GM21390 (cell line): ENCODE measurements around the gene PNPLA6.
"Not testable (repeated sequence)": the region's sequence is repeated elsewhere in the genome, so short reads cannot be mapped to it uniquely, and the experiment has no call there.

ENCODE experiments used
- ATAC-seq: cut with Tn5 transposase; IDR thresholded peaks from one replicate; pipeline ENCODE4 v1.9.1; 2021; ENCODE audit not compliant: unreplicated experiment

Gene PNPLA6

DNA sequence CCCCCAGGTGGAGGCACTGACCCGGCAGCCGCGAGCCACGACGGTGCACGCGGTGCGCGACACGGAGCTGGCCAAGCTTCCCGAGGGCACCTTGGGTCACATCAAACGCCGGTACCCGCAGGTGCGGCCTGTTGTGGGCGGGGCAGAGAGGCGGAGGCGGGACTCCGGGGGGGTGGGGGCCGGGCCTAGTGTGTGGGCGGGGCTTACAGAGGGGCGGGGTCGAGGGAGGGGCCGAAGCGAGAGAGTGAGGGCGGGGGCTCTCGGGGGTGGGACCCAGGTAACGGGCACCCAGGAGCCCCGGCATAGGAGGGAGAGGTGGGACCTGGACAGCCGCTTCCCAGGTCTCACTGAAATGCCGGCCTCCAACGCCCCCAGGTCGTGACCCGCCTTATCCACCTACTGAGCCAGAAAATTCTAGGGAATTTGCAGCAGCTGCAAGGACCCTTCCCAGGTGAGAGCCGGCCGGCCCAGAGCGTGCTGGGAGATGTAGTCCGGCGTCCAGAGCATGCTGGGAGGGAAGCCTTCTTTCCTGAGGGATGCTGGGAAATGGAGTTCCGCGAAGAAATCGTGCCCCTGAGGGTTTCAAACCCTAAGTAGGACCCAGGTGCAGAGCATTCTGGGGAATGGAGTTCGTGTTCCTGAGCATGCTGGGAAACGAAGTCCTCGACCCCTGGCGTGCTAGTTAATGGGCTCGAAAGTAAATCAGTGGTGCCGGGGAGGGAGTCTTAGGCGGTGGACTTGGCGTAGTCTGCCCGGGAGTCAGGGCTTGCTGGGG is 15.7 kb downstream of the PNPLA6 start:
- no peak for ATAC-seq

DNA sequence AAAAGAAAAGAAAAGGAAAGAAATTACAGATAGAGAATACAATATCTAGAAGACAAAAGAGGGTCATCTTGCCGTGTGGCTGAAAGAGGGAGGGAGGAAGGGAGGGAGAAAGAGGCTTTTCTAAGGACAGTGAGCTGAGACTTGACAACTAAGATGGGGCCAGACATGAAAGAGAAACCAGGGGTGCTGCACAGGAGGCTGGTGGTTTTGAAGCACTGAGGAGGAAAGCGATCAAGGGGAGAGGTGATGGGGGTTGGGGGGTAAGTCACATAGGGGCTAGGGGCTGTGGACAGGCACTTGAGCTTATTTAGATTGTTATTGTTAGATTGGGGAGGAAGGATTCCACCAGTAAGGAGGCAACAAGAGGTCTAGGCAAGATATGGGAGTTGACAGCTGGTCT is 17.3 kb downstream of the PNPLA6 start:
- no peak for ATAC-seq

DNA sequence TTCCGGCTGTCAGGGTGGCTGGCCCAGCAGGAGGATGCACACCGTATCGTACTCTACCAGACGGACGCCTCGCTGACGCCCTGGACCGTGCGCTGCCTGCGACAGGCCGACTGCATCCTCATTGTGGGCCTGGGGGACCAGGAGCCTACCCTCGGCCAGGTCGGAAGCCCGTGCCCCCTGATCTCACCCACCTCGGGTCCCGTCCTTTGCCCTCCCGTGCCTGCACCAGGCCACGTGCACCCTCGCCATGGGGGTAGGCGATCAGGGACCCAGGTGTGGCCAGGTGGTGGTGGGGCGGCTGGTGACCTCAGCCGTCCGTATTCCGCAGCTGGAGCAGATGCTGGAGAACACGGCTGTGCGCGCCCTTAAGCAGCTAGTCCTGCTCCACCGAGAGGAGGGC is 19.0 kb downstream of the PNPLA6 start:
- no peak for ATAC-seq

DNA sequence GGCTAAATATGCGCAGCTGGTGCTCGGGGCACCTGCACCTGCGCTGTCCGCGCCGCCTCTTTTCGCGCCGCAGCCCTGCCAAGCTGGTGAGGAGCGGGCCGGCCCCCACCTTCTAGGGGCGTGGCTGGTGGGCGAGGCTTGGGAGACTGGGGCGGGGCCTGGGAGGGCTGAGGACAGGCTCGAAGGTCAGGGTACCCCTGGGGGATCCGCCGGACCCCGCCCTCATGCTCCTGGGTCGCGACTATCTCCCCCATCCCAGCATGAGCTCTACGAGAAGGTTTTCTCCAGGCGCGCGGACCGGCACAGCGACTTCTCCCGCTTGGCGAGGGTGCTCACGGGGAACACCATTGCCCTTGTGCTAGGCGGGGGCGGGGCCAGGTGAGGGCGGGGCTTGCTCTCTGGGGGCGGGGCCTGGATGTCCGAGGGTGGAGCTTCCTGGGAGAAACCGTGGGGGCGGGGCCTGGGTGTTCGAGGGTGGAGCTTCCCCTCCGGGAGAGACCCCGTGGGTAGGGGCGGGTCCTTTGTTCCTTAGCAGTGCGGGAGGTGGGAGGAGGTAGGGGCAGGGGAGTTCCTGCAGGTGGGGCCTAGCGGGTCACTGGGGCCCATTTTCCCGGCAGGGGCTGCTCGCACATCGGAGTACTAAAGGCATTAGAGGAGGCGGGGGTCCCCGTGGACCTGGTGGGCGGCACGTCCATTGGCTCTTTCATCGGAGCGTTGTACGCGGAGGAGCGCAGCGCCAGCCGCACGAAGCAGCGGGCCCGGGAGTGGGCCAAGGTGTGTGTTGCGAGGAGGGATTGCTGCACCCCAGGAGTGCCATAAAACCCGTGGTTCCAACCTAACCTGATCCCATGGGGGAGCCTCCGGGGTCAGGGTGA is 19.7 kb downstream of the PNPLA6 start:
- ATAC-seq, result no peak

DNA sequence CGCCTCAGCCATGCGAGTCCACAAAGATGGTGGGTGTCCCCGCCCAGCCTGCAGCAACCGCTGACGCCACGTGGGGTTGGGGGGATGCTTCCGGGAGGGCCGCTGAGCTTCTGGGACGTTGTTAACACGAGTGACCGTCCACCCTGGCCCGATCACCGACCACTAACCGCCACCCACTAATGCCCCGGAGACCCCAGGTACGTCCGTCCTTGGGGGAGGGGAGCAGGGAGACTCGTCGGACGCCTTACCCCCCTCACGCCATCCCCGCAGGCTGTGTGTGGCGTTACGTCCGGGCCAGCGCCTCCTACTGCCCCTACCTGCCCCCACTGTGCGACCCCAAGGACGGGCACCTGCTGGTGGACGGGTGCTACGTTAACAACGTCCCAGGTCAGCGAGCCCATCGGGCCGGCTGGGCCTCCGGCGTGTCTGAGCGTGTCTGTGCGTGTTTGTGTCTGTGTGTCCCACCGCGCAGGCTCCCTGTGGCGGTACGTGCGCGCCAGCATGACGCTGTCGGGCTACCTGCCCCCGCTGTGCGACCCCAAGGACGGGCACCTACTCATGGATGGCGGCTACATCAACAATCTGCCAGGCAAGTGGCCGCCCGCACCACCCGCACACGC is 21.3 kb downstream of the PNPLA6 start:
- no peak for ATAC-seq

DNA sequence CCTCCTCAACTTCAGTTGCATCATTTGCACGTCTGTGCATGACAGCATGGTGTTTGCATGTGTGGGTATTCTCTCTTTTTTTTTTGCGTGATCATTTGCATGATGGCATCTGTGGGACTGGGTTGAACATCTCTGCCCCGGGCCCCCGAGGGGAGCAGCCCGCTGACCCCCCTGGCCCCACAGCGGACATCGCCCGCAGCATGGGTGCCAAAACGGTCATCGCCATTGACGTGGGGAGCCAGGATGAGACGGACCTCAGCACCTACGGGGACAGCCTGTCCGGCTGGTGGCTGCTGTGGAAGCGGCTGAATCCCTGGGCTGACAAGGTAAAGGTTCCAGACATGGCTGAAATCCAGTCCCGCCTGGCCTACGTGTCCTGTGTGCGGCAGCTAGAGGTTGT is 23.1 kb downstream of the PNPLA6 start:
- no peak for ATAC-seq

DNA sequence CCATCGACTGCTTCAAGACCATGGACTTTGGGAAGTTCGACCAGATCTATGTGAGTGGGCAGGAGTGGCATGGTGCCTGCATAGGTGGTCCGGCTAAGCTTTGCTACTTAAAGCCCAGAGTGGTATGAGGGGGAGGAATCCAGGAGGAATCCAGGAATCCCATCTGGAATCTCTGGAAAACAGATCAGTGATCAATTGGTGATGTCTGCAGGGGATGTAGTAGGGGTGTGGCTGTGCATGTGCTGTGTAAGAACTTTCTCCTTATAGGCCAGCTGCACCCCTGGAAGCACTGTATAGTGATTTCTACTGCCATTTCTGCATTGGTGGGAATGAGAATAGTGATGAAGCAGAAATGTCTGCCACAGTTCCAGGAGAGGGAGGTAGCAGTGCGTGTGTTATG is 23.6 kb downstream of the PNPLA6 start:
- no peak for ATAC-seq

DNA sequence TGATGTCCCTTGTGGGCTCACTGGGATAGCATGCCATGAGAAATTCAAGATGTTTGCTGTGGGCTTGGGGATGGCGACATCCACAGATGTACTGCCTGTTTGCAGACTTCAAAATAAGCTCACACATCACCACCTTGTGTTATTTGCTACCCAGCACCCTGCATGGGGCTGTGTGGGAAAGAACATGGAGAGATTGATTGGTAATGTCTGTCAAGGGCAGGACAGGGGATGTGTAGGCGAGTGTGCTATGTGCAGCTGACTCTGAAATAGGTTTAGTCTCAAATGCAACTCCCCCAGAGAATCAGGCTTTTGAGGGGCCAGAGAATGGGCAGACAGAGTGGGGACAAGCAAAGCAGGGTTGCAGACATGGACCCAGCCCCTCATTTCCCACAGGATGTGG is 24.7 kb downstream of the PNPLA6 start:
- no peak for ATAC-seq

DNA sequence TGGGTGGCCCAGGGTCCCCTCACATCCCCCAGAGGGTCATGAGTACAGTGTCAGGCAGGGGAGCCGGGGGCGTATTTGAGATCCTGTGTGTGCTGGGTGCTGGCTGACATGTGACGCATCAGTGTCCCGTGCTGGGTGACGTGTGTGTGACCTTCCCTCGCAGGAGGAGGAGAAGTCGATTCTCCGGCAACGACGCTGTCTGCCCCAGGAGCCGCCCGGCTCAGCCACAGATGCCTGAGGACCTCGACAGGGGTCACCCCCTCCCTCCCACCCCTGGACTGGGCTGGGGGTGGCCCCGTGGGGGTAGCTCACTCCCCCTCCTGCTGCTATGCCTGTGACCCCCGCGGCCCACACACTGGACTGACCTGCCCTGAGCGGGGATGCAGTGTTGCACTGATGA is 25.8 kb downstream of the PNPLA6 start:
- no peak for ATAC-seq

DNA sequence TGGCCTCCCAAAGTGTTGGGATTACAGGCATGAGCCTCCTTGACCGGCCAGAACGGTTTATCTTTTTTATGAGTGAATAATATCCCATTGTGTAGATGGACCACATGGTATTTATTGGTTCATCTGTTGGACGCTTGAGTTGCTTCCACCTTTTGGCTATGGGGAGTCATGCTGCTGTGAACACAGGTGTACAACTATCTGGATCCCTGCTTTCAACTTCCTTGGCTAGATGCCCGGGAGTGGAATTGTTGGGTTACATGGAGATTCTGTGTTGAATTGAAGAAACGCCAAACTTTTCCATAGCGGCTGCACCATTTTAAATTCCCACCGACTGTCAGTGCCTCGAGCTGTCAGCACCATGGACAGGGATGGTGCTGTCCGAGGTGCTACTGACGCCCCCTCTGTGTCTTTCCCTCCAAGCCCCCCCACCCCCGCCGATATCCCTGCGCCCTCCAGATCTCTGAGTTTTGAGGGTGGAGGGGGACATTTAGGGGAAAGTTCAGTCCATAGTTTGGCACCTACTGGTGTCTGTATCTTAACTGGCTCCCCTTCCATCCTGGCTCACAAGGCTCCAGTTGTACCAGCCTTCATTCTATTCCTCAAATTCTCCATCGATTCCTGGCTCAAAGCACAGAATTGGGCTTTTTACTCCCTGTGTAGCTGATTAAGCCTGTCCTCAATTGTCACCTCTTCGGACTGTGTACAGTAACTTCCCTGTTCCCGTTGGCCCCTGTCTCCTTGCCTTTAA is 27.3 kb downstream of the PNPLA6 start:
- ATAC-seq, result no peak

DNA sequence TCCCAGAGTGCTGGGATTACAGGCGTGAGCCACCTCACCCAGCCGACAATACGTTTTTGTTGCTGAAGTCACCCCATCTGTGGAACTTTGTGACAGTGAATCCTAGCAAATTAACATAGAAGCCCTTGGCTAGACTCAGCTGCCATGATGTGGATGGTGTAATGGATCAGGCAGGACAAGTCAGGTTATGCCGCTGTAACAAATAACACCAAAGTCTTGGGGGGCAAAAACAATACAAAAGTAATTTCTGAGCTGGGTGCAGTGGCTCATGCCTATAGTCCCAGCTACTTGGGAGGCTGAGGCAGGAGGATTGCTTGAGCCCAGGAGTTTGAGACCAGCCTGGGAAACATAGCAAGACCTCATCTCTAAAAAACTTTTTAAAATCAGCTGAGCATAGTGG is 29.3 kb downstream of the PNPLA6 start:
- ATAC-seq, result no peak

DNA sequence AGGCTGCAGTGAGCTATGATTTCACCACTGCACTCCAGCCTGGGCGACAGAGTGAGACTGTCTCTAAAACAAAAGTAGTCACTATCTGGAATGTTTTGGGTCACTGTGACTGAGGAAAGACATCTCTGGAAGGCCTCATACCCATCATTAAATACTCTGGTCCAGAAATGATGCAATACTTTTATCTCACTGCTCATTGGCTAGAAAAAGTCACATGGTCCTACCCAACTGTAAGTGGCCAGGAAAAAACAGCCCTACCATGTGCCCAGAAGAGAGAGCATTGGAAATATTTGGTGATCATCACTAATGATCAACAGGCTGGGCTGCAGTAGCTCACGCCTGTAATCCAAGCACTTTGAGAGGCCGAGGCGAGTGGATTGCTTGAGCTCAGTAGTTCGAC is 29.8 kb downstream of the PNPLA6 start:
- no peak for ATAC-seq

DNA sequence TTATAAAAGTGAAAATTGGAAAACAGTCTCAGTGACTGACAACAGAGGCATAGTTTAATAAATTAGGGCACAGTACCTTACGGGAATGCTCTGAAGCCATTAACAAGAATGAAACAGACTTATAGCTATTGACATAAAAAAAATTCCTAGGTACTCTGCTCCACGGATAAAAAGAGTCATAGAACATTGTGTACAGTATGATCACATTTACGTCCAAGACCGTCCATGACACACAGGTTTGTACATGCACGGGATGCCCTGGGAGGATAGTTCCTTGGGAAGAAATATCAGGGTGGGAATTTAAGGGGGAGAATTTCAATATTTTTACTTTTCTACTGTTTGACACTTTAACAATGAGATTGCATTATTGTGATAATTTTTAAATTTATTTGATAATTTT is 35.2 kb downstream of the PNPLA6 start:
- ATAC-seq, result no peak

DNA sequence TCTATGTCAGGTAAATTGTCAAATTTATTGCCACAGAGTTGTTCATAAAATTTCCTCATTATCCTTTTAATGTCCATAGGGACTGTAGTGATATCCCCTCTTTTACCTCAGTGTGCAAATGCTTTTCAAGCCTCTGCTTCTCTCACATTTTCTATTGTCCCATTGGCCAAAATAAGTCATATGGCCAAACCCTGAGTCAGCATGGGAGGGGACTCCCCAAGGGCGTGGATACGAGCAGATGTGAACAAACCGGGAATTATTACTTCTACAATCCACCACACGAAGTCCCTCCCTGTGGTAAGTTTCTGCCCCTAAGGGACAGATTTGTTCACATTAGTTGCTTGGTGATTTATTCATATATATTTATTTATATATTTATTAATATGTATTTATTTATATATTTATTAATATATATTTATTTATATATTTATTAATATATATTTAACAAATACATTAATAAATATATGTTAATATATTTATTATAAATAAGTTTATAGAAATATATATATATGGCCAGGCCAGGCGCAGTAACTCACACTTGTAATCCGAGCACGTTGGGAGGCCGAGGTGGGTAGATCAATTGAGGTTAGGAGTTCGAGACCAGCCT is 40.0 kb downstream of the PNPLA6 start:
- ATAC-seq, result no peak

DNA sequence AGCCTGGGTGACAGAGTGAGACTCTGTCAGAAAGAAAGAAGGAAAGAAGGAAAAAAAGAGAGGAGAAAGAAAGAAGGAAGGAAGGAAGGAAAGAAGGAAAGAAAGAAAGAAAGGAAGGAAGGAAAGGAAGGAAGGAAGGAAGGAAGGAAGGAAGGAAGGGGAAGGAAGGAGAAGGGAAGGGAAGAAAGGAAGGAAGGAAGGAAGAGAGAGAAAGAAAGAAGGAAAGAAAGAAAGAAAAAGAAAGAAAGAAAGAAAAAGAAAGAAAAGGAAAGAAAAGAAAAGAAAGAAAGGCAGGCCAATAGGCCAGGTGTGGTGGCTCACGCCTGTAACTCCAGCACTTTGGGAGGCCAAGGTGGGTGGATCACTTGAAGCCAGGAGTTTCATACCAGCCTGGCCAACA is 41.9 kb downstream of the PNPLA6 start:
- not testable (repeated sequence) for ATAC-seq

DNA sequence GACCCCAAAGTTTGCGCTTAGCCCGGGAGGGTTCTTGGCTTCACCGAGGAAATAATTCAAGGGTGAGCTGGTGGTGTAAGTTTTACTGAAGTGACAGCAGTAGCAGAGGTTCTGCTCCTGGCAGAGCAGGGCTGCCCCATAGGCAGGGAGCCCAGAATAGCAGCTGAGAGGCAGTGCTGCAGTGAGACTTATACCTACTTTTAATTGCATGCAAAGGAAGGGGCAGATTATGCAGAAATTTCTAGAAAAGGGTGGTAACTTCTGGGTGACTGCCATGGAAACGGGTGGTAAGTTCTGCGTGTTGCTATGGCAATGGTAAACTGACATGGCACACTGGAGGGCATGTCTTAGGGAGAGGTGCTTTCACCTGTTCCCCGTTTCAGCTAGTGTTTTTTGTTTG is 42.6 kb downstream of the PNPLA6 start:
- ATAC-seq, result no peak

DNA sequence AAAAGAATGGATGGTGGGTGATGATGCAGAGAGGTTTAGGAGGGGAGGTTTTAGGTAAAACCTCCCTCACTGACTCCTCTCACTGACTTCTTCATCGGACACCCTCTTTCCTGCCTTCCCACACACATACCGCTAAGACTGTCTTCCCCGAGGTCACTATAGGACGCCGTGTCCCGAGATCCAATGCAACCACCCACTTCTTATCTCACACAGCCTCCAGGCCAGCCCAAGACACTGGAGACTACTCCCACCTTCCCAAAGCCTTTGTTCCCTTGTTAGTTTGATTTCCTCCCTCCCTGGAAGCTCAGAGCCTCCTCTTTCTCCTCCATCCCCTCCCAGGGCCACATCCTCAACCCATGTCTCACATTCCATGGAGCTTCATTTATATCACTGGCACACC is 43.7 kb downstream of the PNPLA6 start:
- ATAC-seq, result no peak

DNA sequence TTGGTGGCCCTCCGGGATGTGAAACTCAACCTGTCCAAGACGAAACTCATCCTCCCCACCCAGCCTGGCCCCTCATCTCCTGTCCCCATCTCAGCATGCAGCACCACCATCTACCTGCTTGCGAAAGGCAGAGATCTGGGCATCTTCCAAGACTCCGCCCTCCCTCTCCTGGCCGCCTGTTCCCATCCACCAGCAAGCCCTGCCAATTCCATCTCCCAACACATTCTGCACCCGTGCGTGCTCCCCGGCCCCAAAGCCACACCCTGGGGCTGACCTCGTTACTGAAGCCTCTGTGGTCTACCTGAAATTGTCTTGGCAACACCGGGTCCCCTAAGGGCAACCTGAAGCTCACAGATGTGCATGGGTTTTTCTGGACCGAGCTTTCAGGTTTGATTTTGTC is 46.9 kb downstream of the PNPLA6 start:
- no peak for ATAC-seq

DNA sequence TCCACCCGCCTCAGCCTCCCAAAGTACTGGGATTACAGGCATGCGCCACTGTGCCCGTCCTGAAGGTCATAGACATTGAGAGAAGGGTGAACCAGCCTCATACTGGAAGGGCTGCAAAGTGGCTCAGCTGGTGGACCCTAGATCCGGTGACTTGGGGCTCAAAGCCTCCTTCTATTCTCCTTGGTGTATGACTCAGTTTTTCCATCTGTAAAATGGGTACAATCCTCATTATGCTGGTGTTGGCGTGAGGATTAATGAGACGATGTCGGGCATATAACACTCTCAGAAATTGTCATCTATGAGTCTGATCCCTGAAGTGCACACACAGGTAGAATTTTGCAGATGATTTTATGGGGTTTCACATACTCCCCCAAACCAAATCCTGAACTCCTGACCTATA is 54.3 kb downstream of the PNPLA6 start:
- ATAC-seq, result no peak

DNA sequence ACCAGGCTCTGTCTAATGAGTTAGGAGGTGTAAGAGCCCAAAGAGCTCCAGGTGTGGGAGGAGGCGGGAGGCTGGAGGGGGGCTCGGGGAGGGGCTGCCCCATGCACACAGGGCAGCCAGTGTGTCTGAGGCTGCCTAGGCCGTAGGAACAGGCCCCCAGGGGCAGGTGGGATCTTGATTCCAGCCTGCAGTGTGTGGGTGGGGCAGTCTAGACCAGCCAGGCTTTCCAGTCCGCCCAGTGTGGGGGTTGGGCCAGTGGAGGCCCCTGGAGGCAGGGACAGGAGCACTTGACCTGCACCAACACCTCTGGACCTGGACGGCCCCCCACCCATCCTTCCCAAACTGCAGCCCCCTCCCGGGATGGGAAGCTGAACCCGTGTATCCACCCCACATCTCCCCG is 54.7 kb downstream of the PNPLA6 start:
- no peak for ATAC-seq
